ENCODE data around the gene SNAPC3. TPM values are rescaled to one million over a fixed set of nuclear protein-coding genes. Genes with fewer than 3 reads are reported as not detected.

SNAPC3 gene
- total and polyA plus RNA-seq, 2 of the 4 experiments (the other 2 are of a cell fraction), result 22.0 to 31.0 TPM

- Histone ChIP-seq H3K23ac (ENCODE audit: low read depth, low read length) (no peak overlapping the region), H2BK15ac (ENCODE audit: low read depth, low read length) (no peak overlapping the region), H2AK5ac (ENCODE audit: low read depth, low read length) (no peak overlapping the region), H3K4me2 (ENCODE audit: low read depth, low read length) (no peak overlapping the region), H3K18ac (ENCODE audit: low read depth, low read length) (no peak overlapping the region), H3K9me3 (ENCODE audit: control insufficient read depth, insufficient read depth, low read length) (no peaks in the 10 kb centered on the region), H3K9ac (ENCODE audit: low read depth, low read length) (no peak overlapping the region), H2BK5ac (ENCODE audit: low read depth, low read length, poor library complexity, severe bottlenecking) (no peak overlapping the region), H2BK120ac (ENCODE audit: low read depth, low read length) (no peak overlapping the region), H3K36me3 (ENCODE audit: control insufficient read depth, insufficient read depth, low read length) (no peaks in the 10 kb centered on the region), H3K14ac (replicated peaks; ENCODE audit: low read depth, low read length) (no peak overlapping the region), H3K4me1 (ENCODE audit: control insufficient read depth, insufficient read depth, low read length) (peaks cover 12% of the 10 kb centered on the region), H4K5ac (ENCODE audit: low read depth, low read length) (no peak overlapping the region), H4K20me1 (ENCODE audit: insufficient read depth, low read length) (no peaks in the 10 kb centered on the region), H4K91ac (ENCODE audit: insufficient read depth, low read depth, low read length) (no peak overlapping the region), H2AFZ (replicated peaks; ENCODE audit: low read length, poor library complexity) (no peak overlapping the region), H3K27me3 (ENCODE audit: control insufficient read depth, insufficient read depth, low read length) (no peaks in the 10 kb centered on the region), H2AK9ac (replicated peaks; ENCODE audit: low read depth, low read length, poor library complexity) (no peak overlapping the region), H3K56ac (ENCODE audit: extremely low read depth, insufficient read depth, low read length) (no peak overlapping the region), H3K79me1 (ENCODE audit: low read depth in 1 of 2, low read length in 2 of 2) (no peaks in the 10 kb centered on the region), H3K27ac (ENCODE audit: insufficient read depth, low read length) (no peak overlapping the region), H3K4me3 (ENCODE audit: insufficient read depth, low read depth, low read length) (no peak overlapping the region), H3K4ac (ENCODE audit: low read depth, low read length) (no peak overlapping the region), H3K9me1 (ENCODE audit: insufficient read depth, low read length) (peaks cover 2% of the 10 kb centered on the region; the same call in 1 of the 2 replicates), H2BK20ac (ENCODE audit: low read depth, low read length) (no peak overlapping the region), H4K8ac (ENCODE audit: low read depth in 2 of 2, low read length in 2 of 2) (no peak overlapping the region)
- ATAC-seq (ENCODE audit: low read depth) (no peak), DNase-seq (no peak)
- in situ Hi-C loops (cut with MboI; ENCODE audit: low sequenced_read_pairs), result no loop called here
- WGBS, 2 experiments (ENCODE audit: extremely low coverage in 2 of 2, insufficient read length in 1 of 2), result no CpG with 5 or more reads among the region's 1 CpG
- dilution Hi-C loops (cut with HindIII; ENCODE audit: low sequenced_read_pairs, unreplicated experiment), result no loop called here
- no TSS peak for BruUV-seq (replicated peaks)
- CTCF ChIA-PET, result no interaction called here
- no peak for TF ChIP-seq NFE2L2 (IDR thresholded peaks at IDR 0.05; ENCODE audit: low read depth, low read length)
- no peak for TF ChIP-seq CHD1 (IDR thresholded peaks at IDR 0.05; ENCODE audit: low read depth, low read length)
- no peak for TF ChIP-seq FOS (IDR thresholded peaks at IDR 0.05; ENCODE audit: low read depth, low read length)
- TF ChIP-seq POLR2A (IDR thresholded peaks at IDR 0.05; ENCODE audit: low read depth, low read length), result no peak
- no peak for TF ChIP-seq CTCF (conservative IDR thresholded peaks at IDR 0.05; ENCODE audit: low read depth, low read length)
- TF ChIP-seq CEBPB (IDR thresholded peaks at IDR 0.05; ENCODE audit: low read depth, low read length), result no peak
- TF ChIP-seq BHLHE40 (IDR thresholded peaks at IDR 0.05; ENCODE audit: low read depth, low read length), result no peak
- TF ChIP-seq USF2 (IDR thresholded peaks at IDR 0.05; ENCODE audit: low read depth, low read length), result no peak
- no peak for TF ChIP-seq ELK1 (IDR thresholded peaks at IDR 0.05; ENCODE audit: borderline replicate concordance, low read depth, low read length)
- no peak for TF ChIP-seq RFX5 (IDR thresholded peaks at IDR 0.05; ENCODE audit: low read depth, low read length)
- no peak for TF ChIP-seq RCOR1 (IDR thresholded peaks at IDR 0.05; ENCODE audit: insufficient replicate concordance, low read length)
- intact Hi-C loops (cut with micrococcal nuclease), result loop anchor here (5.0 kb wide), 1 partner anchor 97 kb away; the partner anchor contains the start of gene TTC39B
- POLR2A ChIA-PET (ENCODE audit: unreplicated experiment), result no interaction called here
These were observed 18.5 kb upstream of the SNAPC3 start for GRCh38 chr9:15404171-15404570.

Data from IMR-90 (cell line).